Epithelial cell of prostate (primary cell): ENCODE data around the gene UBE2Q2.

ENCODE experiments used
- DNase-seq: peaks from one replicate; pipeline ENCODE4 v3.0.0-alpha.2; 2011; ENCODE audit warnings: low read depth, low spot score
- H3K27ac ChIP-seq: fragments of 450-650 bp; 2 replicates; pipeline ENCODE4 v1.5.1; 2017; ENCODE audit warnings: mild to moderate bottlenecking

UBE2Q2 gene

DNA sequence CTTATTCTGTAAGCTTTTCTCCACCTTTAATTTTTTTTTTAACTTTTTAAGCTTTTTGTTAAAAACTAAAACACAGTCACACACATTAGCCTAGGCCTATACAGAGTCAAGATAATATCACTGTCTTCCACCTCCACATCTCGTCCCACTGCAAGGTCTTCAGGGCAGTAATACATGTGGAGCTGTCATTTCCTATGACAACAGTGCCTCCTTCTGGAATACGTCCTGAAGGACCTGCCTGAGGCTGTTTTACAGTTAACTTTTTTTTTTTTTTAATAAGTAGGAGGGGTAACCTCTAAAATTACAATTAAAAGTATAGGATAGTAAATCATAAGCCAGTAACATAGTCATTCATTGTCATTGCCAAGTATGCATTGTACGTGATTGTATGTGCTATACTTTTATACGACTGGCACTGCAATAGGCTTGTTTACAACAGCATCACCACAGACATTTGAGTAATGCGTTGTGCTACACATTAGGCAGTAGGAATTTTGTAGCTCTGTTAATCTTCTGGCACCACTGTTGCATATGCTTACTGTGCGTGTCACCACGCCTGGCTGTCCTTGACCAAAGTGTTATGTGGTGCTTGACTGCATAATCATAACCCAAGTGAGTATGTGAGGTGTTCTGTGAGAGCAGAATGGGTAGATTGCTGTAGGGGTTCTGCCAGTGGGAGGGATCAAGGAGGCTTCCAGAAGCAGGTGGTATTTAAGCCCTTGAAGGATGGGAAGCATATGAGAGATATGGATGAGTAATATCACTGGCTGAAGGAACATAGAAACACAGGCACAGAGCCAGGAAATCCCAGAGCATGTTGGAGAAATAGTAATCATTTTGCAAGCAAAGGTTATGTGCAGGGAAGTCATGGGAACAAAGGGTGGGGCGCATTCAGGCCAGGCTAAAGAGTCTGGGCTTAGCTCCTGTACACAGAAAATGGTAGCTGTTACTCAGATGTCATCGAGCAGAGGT lies 78.8 kb downstream of the UBE2Q2 start:
- DNase-seq = peak; percentile 26
- H3K27ac ChIP-seq = peak overlapping the region; percentile 31

DNA sequence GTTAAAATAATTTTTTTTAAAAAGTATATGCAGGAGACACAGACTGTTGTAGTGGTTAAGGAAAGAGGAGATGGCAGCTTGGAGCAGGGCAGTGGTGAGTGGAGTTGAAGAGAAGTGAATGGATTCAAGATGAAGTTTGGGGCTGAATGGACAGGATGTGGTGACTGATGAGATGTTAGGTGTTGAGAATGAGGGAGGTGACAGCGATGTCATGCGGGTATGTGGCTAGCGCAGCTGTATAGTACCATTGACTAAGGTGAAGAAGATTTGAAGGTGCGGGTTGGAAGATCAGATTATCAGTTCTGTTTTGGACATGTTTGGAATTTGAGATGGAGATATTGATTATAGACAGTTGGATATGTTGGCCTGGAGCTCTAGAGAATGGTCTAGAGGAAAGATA lies 80.5 kb downstream of the UBE2Q2 start:
- DNase-seq = no peak
- H3K27ac ChIP-seq = no peak overlapping the region

- H3K27ac ChIP-seq = peak overlapping the region; percentile 29
- no peak for DNase-seq
Observed at GRCh38 chr15:75924576-75924975, 81.3 kb downstream of the UBE2Q2 start.

DNA sequence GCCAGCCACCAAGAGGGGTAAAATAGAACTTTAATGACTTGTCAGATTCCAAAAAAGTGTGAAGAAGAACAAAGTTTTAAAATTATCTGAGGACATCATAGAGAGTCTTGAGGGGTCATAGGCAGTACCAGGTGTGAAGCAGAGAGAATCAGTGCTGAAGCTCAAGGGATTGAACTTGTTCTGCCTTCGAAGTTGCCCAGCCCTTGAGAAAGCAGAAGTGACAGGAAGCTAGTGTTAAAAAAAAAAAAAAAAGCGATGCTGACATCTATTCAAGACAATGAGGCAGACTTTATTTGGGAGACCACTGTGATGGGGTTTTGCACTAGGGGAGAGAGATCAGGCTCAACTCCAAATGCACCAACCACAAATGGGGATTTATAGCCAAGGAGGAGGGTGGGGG lies 82.2 kb downstream of the UBE2Q2 start:
- DNase-seq = no peak
- H3K27ac ChIP-seq = no peak overlapping the region

GRCh38 chr15:75926931-75927330 lies 83.7 kb downstream of the UBE2Q2 start:
- no peak overlapping the region for H3K27ac ChIP-seq
- DNase-seq = no peak

DNA sequence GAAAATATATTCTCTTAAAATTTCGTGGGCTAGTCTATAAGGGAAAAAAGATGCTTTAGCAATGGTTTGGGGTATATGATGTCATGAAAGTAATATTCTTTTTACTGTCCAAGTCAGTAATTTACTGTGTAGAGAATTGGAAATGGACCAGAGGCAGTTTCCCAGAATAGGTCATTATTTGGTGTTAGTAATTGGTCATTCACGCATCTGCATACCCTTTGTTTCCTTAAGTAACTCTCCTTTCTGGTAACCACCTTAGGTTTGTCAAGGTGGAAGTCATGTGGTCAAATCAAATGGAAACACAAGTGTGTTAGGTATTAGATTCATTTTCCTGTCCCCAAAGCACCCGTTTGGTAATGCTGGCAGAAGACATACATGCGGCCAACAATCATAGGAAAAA lies 84.4 kb downstream of the UBE2Q2 start:
- DNase-seq = no peak
- H3K27ac ChIP-seq = no peak overlapping the region

DNA sequence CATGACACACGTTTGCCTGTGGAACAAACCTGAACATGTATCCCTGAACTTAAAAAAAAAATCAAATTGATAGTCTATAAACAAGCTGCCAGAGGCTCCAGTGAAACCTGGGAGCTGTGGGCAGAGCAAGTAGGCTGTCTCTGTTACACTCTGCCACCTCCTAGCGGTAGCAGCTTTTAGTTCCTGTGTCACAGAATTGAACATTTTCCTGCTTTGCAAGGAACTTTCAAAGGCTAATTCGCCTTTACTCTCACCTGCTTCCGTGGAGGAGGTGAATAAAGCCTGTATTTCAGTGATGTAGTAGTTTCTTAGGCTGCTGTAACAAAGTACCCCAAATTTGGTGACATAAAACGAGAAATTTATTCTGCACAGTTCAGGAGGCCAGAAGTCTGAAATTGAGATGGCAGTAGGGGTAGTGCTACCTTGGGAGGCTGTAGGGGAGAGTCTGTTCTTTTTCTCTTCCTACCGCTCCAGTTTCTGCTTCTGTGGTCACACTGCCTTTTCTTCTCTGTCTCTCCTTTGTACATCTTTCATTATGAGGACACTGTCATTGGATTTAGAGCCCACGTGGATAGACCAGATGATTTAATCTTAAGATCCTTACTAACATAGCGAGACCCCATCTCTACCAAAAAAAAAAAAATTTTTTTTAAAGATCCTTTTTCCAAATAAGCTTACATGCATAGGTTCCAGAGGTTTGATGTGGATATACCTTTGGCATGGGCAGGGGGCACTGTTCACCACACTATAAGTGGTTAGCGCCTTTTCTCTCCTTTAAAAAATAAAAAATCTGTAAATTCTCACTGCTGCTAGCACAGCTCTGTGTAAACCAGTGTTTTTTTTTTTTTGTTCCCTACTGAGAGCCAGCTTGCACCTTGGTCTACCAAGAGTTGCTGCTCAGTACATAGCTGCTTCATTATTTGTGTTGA lies 85.7 kb downstream of the UBE2Q2 start:
- DNase-seq = no peak

DNA sequence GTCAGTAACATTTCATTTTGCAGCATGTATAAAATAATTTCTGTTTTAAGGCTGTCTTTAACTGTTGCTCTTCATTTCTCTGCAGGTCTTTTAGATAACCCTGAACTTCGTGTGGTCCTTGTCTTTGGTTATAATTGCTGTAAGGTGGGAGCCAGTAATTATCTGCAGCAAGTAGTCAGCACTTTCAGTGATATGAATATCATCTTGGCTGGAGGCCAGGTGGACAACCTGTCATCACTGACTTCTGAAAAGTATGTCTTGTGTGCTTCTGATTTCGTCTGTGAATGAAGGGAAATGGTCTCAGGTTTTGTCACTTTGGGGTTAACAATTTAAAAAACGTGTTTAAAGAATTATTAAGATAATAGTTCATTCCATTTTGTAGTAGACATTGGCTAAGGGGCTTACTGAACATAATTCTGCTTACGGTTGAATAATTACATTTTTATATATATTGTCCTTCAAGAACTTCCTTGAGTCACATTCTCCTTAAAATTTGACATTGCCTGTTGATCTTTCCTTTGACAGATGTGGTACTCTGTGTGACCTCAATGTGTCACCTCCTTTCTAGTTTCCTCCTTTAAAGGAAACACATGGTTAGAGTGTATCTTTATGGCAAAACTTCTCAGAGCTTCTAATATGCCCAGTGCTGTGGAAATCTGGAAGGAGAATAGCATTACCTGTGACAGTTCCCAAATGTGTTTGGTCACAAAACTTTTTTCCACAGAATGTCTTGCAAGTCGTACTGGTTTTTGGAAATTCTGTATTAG lies 86.7 kb downstream of the UBE2Q2 start:
- no peak for DNase-seq
- H3K27ac ChIP-seq = no peak overlapping the region

More for the DNA sequence above, 85.7 kb downstream of the UBE2Q2 start:
- no peak overlapping the region for H3K27ac ChIP-seq

GRCh38 chr15:75930866-75931265 lies 87.6 kb downstream of the UBE2Q2 start:
- DNase-seq = no peak
- H3K27ac ChIP-seq = no peak overlapping the region

DNA sequence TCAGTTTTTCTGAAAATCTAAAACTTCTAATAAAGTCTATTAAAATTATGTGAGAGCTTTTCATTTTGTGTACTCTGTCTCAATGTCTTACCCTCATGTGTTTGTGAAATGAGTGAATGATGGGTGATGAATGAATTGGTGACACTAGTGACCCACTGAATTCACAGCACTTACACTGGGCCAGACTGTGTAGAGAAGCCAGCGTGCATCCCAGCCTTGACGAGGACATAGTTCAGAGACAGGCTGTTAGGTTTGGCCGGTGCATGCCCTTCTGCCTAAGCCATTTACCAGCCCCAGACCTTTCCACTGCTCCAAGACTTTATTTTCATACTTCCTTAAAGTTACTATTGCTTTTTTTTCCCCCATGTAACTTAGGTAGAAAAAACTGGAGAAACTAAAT lies 99.2 kb downstream of the UBE2Q2 start:
- H3K27ac ChIP-seq = no peak overlapping the region
- DNase-seq = no peak

DNA sequence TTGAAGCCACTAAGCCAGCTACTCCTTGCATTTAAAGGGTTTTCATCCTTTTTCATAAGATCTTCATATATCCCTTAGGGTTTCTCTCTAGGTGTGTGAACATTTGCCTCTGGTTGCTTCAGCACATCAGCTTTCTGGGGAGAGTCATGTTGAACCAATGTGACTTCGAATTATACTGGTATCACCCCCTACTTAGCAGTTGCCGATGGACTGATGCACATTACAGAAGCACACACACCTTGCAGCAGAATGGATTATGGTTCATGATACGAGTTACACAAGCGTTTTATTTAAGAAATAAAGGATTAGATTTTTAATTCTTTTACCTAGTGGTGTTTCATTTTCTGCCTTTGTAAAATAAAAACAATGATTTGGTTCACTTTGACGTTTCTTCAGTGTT lies 100.0 kb downstream of the UBE2Q2 start:
- DNase-seq = no peak
- no peak overlapping the region for H3K27ac ChIP-seq

DNA sequence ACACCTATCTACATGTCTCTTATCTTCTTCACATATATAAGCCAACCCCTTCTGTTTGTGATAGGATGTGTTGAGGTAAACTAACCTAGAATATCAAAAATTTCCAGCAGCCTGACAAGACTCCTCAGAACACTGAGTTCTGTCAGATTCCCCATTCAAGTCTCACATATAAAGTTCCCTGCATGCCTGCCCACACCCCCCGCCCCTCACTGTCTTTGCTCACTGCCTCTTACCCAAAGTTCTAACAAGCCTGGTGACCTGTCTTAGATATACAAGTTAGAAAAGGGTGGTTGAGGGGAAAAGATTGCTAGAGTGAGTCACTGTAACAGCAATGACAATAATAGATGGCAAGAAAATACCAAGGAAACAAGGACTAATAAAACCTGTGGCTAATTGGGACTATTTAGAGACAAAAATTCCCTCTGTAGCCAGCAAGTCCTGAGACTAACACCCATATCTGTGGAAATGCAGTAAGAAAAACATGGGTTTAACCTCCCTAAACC lies 100.5 kb downstream of the UBE2Q2 start:
- no peak overlapping the region for H3K27ac ChIP-seq
- no peak for DNase-seq

DNA sequence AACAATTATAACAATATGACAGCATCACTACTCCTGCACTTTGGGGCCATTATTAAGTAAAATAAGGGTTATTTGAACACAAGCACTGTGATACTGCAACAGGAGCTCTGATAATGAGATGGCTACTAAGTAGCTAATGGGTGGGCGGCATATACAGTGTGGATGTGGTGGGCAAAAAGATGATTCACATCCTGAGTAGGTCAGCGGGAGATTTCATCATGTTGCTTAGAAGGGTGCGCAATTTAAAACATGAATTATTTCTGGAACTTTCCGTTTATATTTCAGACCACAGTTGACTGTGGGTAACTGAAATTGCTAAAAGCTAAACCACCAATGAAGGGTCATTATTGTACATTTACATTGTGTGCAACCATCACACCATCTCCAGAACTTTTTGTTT lies 102.7 kb downstream of the UBE2Q2 start:
- no peak overlapping the region for H3K27ac ChIP-seq
- DNase-seq = no peak

DNA sequence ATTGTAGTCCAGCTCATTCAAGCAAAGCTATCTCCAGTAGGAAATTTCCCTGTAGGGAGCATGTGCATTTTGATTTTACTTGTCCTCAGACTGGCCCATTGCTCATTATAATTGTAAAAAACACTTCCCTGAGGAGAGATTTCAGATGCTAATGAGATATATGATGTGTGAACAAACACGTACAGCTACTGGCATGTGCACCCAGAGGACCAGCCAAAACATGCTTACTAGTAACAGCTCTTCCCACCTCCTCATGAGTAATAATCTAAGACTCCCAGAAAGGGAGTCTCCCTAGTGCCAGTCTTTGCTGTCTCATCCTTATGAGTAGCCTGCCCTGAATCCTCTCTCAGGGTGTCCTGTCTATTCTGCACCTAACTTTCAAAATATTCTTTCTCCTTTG lies 103.8 kb downstream of the UBE2Q2 start:
- peak overlapping the region; percentile 56 for H3K27ac ChIP-seq
- peak; percentile 94 for DNase-seq

- no peak for DNase-seq
- no peak overlapping the region for H3K27ac ChIP-seq
Observed at GRCh38 chr15:75948761-75949296, 105.6 kb downstream of the UBE2Q2 start.
